ENCODE results near the gene FSTL1.

Gene FSTL1

DNA sequence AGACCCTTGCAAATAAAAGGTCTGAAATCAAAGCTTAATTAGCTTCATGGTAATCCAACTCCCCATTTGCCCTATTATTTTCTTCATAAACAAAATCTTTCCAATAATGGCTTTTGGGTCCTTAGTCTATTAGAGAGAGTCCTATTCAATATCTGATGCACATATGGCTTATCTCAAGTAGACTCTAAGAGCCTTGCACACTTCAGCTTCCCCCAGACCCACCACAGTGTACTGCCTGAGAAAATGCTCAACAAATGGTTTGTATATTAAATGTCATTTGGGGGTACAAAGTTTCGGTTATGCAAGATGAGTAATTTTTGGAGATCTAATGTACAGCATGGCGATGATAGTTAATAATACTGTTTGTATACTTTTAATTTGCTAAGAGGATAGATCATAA, 28.9 kb downstream of the FSTL1 start:
- Histone ChIP-seq H3K9ac (ENCODE audit: low read length) (no peak overlapping the region), H3K27ac (ENCODE audit: low read length) (no peak overlapping the region), H3K4me2 (ENCODE audit: low read length) (no peak overlapping the region), H3K9me3 (ENCODE audit: insufficient read depth, low read length) (no peaks in the 10 kb centered on the region), H3K4me3 (ENCODE audit: low read length) (no peak overlapping the region), H3K79me2 (ENCODE audit: low read length) (no peaks in the 10 kb centered on the region), H4K20me1 (ENCODE audit: insufficient read depth, low read length) (no peaks in the 10 kb centered on the region), H2AFZ (ENCODE audit: low read depth, low read length) (no peak overlapping the region), H3K36me3 (replicated peaks; ENCODE audit: low read depth, low read length) (no peaks in the 10 kb centered on the region), H3K4me1 (ENCODE audit: low read length) (peaks cover 15% of the 10 kb centered on the region; the same call in 1 of the 2 replicates), H3K27me3 (ENCODE audit: low read depth, low read length) (peaks cover 20% of the 10 kb centered on the region)
- TF ChIP-seq, protein P1, sequence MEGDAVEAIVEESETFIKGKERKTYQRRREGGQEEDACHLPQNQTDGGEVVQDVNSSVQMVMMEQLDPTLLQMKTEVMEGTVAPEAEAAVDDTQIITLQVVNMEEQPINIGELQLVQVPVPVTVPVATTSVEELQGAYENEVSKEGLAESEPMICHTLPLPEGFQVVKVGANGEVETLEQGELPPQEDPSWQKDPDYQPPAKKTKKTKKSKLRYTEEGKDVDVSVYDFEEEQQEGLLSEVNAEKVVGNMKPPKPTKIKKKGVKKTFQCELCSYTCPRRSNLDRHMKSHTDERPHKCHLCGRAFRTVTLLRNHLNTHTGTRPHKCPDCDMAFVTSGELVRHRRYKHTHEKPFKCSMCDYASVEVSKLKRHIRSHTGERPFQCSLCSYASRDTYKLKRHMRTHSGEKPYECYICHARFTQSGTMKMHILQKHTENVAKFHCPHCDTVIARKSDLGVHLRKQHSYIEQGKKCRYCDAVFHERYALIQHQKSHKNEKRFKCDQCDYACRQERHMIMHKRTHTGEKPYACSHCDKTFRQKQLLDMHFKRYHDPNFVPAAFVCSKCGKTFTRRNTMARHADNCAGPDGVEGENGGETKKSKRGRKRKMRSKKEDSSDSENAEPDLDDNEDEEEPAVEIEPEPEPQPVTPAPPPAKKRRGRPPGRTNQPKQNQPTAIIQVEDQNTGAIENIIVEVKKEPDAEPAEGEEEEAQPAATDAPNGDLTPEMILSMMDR (IDR thresholded peaks at IDR 0.05; ENCODE audit: low read depth, low read length), result no peak
- TF ChIP-seq EZH2phosphoT487 (IDR thresholded peaks at IDR 0.05; ENCODE audit: low read depth), result no peak

DNA sequence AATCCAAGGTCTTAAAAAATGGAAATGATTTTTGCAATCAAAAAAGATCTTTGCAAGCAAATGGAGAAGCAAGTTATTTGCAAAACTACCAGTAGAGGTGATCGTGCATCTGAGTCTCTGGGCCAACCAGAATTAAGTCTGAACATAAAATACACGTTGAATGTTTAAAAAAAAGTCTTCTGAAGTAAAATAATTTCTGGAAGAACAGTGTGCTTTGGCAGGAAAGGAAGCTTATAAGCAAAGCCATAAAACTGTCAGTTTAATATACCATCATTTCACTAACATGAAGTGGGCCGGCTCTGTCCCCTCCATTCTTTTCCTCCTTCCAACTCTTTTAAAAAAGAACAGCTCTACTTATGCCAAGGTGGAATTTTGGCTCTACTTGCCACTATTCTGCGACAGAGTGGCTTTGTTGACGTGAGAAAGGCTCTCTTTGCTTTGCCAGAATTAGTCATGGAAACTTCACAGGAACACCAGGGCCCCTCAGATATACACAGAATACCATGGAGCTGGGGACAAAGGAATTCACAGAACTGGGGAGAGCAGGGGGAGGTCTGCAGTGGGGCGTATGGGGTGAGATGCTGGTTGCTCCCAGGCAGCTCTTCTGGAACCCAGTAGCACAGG, 29.8 kb downstream of the FSTL1 start:
- H3K27ac ChIP-seq (ENCODE audit: low read length), result no peak overlapping the region
- H3K4me1 ChIP-seq (ENCODE audit: low read length), result peaks cover 21% of the 10 kb centered on the region; the same call in 1 of the 2 replicates

DNA sequence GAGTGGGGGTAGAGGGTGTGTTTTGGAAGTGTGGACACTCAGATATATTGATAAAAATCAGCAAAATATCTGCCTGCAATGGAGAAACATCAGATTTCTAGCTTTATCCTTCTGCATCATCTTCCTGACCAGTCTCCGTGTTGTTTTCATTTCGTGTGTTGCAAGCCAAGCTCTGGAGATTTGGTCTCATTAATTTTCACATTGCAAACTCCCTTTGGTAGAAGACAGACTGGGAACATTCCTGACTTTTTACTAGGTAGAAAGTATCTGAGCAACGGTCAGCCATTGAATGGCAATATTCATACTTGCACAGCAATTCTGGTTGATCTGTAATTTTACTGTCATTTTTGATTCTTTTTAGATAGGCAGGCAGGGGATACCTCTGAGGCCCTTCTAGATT, 30.4 kb downstream of the FSTL1 start:
- H3K27me3 ChIP-seq (ENCODE audit: low read depth, low read length), result peaks cover 5% of the 10 kb centered on the region
- no peaks in the 10 kb centered on the region for H3K79me2 ChIP-seq (ENCODE audit: low read length)
- no peak overlapping the region for H3K9ac ChIP-seq (ENCODE audit: low read length)
- H3K9me3 ChIP-seq (ENCODE audit: insufficient read depth, low read length), result no peaks in the 10 kb centered on the region
- H3K36me3 ChIP-seq (replicated peaks; ENCODE audit: low read depth, low read length), result no peaks in the 10 kb centered on the region
- TF ChIP-seq EZH2phosphoT487 (IDR thresholded peaks at IDR 0.05; ENCODE audit: low read depth), result no peak
- TF ChIP-seq, protein P1 (IDR thresholded peaks at IDR 0.05; ENCODE audit: low read depth, low read length), result no peak
- H3K4me3 ChIP-seq (ENCODE audit: low read length), result no peak overlapping the region
- no peak overlapping the region; the same call in 1 of the 2 replicates for H2AFZ ChIP-seq (ENCODE audit: low read depth, low read length)
- no peak overlapping the region for H3K4me2 ChIP-seq (ENCODE audit: low read length)
- H3K27ac ChIP-seq (ENCODE audit: low read length), result no peak overlapping the region
- peaks cover 21% of the 10 kb centered on the region; the same call in 1 of the 2 replicates for H3K4me1 ChIP-seq (ENCODE audit: low read length)
- H4K20me1 ChIP-seq (ENCODE audit: insufficient read depth, low read length), result no peaks in the 10 kb centered on the region

More for the DNA sequence above, 29.8 kb downstream of the FSTL1 start:
- no peak overlapping the region for H3K9ac ChIP-seq (ENCODE audit: low read length)
- H3K27me3 ChIP-seq (ENCODE audit: low read depth, low read length), result peaks cover 12% of the 10 kb centered on the region
- no peak overlapping the region for H3K4me3 ChIP-seq (ENCODE audit: low read length)
- H3K4me2 ChIP-seq (ENCODE audit: low read length), result no peak overlapping the region
- H3K79me2 ChIP-seq (ENCODE audit: low read length), result no peaks in the 10 kb centered on the region
- H3K9me3 ChIP-seq (ENCODE audit: insufficient read depth, low read length), result no peaks in the 10 kb centered on the region
- H4K20me1 ChIP-seq (ENCODE audit: insufficient read depth, low read length), result no peaks in the 10 kb centered on the region
- TF ChIP-seq, protein P1 (IDR thresholded peaks at IDR 0.05; ENCODE audit: low read depth, low read length), result no peak
- no peak for TF ChIP-seq EZH2phosphoT487 (IDR thresholded peaks at IDR 0.05; ENCODE audit: low read depth)
- no peaks in the 10 kb centered on the region for H3K36me3 ChIP-seq (replicated peaks; ENCODE audit: low read depth, low read length)
- H2AFZ ChIP-seq (ENCODE audit: low read depth, low read length), result no peak overlapping the region

DNA sequence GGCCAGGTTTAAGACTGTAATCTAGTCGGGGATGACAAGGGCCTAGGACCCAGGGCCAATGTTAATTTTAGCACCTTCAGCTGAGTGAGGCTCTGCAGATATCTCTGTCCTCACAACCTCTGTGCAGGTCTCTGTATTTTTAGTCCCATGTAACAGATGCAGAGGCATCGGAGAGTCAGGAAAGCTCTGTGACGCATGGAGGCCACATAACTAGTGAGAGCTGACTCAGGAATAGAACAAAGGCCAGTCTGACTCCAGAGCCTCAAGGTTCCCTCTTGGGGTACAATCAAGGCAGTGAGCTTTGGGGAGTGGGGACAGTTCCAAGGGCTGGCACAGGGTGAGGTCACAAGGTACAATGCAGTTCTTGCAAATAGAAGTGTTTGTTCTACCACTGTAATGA, 31.0 kb downstream of the FSTL1 start:
- Histone ChIP-seq H3K9ac (ENCODE audit: low read length) (no peak overlapping the region), H2AFZ (ENCODE audit: low read depth, low read length) (no peak overlapping the region), H3K27me3 (ENCODE audit: low read depth, low read length) (no peaks in the 10 kb centered on the region; the same call in 1 of the 2 replicates), H3K9me3 (ENCODE audit: insufficient read depth, low read length) (no peaks in the 10 kb centered on the region), H3K4me1 (ENCODE audit: low read length) (peaks cover 21% of the 10 kb centered on the region; the same call in 1 of the 2 replicates), H3K27ac (ENCODE audit: low read length) (no peak overlapping the region), H4K20me1 (ENCODE audit: insufficient read depth, low read length) (no peaks in the 10 kb centered on the region), H3K79me2 (ENCODE audit: low read length) (no peaks in the 10 kb centered on the region), H3K4me2 (ENCODE audit: low read length) (no peak overlapping the region), H3K4me3 (ENCODE audit: low read length) (no peak overlapping the region), H3K36me3 (replicated peaks; ENCODE audit: low read depth, low read length) (no peaks in the 10 kb centered on the region)
- TF ChIP-seq EZH2phosphoT487 (IDR thresholded peaks at IDR 0.05; ENCODE audit: low read depth), result no peak
- TF ChIP-seq, protein P1 (IDR thresholded peaks at IDR 0.05; ENCODE audit: low read depth, low read length), result no peak
